Measurements from ENCODE around the gene CCDC112.

CCDC112 gene

DNA sequence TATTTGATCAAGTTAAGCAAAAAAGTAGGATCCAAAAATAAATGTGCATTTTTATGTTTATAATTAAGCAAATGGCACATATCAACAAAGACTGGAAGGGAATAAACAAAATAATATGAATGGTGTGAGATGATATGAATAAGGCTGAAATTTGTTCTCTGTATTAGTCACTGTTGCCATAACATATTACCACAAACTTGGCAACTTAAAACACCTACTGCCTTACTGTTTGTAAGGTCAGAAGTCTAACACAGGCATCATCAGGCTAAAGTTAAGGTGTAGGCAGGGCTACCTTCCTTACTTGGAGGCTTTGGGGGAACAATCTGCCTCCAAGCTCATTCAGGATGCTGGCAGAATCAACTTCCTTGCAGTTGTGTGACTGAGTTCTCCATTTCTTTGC lies 53.0 kb downstream of the CCDC112 start:
- H3K27ac ChIP-seq (ENCODE audit: low read length) = no peak overlapping the region
- 0 out of 2 replicates have a peak, but pooled peaks cover 2% of the 10 kb centered on the region for H3F3A ChIP-seq (ENCODE audit: insufficient read depth, low read length)
- H3K4me3 ChIP-seq (ENCODE audit: low read length) = no peak overlapping the region
- no peak for DNase-seq
- H3K4me1 ChIP-seq (ENCODE audit: low read length) = no peaks in the 10 kb centered on the region
- H2AFZ ChIP-seq (ENCODE audit: low read length) = no peak overlapping the region
- H3K9ac ChIP-seq (ENCODE audit: low read length) = no peak overlapping the region
- H4K20me1 ChIP-seq (ENCODE audit: insufficient read depth, low read length) = no peaks in the 10 kb centered on the region; the same call in 1 of the 2 replicates
- no peak for TF ChIP-seq CTCF (IDR thresholded peaks at IDR 0.05; ENCODE audit: low read length)
- no peak for TF ChIP-seq EZH2phosphoT487 (IDR thresholded peaks at IDR 0.05; ENCODE audit: low read length)
- no peak for TF ChIP-seq EZH2 (optimal IDR thresholded peaks at IDR 0.05; ENCODE audit: low read depth, low read length)
- no peak overlapping the region for H3K4me2 ChIP-seq (ENCODE audit: low read depth, low read length)
- 0 out of 2 replicates have a peak, but pooled peaks cover 9% of the 10 kb centered on the region for H3K36me3 ChIP-seq (replicated peaks; ENCODE audit: insufficient read depth, low read length)
- H3K9me3 ChIP-seq (replicated peaks; ENCODE audit: insufficient read depth, low read length) = no peaks in the 10 kb centered on the region
- H3K27me3 ChIP-seq (replicated peaks; ENCODE audit: insufficient read depth, low read length) = no peaks in the 10 kb centered on the region
- H3K79me2 ChIP-seq (ENCODE audit: low read length) = peaks cover 36% of the 10 kb centered on the region
- no peaks in the 10 kb centered on the region for H3K9me2 ChIP-seq (replicated peaks; ENCODE audit: insufficient read depth, low read length)

DNA sequence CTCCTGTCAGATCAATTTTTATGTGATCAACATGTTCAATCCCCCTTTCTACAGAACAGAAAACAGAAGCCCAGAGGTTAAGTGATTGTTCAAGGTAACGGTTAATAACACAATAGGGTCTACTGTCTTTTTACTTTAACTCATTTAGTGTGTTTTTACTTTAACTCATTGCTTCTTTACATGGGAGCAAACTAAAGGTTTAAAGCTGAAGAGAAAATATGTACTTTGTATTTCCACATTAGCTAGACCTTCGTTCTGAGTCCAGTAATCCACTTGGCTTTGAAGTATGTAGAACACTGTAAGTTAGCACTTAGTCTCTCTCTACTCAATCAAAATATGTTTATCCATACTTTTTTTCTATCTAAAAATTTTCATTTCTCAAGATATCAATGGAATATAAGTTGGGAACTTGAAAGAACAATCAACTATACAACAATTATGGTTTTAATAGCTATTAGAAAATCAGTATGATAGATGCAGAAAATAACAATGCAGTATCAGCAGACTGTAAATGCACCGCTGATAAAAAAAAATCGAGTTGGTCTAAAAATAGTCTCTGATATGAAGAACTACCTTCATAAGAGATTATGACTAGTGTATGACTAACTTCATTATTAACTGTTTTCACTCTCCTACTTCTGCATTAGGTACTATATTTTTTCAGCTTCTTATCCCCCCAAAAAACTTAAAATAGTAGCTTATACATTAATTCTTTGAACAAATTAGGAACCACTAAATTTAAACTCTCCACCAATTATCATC lies 54.4 kb downstream of the CCDC112 start:
- Histone ChIP-seq H3K4me2 (ENCODE audit: low read depth, low read length) (no peak overlapping the region), H3K27me3 (replicated peaks; ENCODE audit: insufficient read depth, low read length) (no peaks in the 10 kb centered on the region), H3K9me3 (replicated peaks; ENCODE audit: insufficient read depth, low read length) (no peaks in the 10 kb centered on the region), H3K27ac (ENCODE audit: low read length) (no peak overlapping the region), H3K4me1 (ENCODE audit: low read length) (no peaks in the 10 kb centered on the region), H2AFZ (ENCODE audit: low read length) (no peak overlapping the region), H3F3A (ENCODE audit: insufficient read depth, low read length) (no peaks in the 10 kb centered on the region; the same call in 1 of the 2 replicates), H3K79me2 (ENCODE audit: low read length) (peaks cover 31% of the 10 kb centered on the region), H3K9me2 (replicated peaks; ENCODE audit: insufficient read depth, low read length) (no peaks in the 10 kb centered on the region), H3K4me3 (ENCODE audit: low read length) (no peak overlapping the region), H3K36me3 (replicated peaks; ENCODE audit: insufficient read depth, low read length) (0 out of 2 replicates have a peak, but pooled peaks cover 7% of the 10 kb centered on the region), H3K9ac (ENCODE audit: low read length) (no peak overlapping the region), H4K20me1 (ENCODE audit: insufficient read depth, low read length) (no peaks in the 10 kb centered on the region)
- DNase-seq = no peak
- TF ChIP-seq EZH2 (optimal IDR thresholded peaks at IDR 0.05; ENCODE audit: low read depth, low read length) = no peak
- TF ChIP-seq CTCF (IDR thresholded peaks at IDR 0.05; ENCODE audit: low read length) = no peak
- TF ChIP-seq EZH2phosphoT487 (IDR thresholded peaks at IDR 0.05; ENCODE audit: low read length) = no peak

GRCh38 chr5:115237066-115237465 lies 59.4 kb downstream of the CCDC112 start:
- TF ChIP-seq CTCF (IDR thresholded peaks at IDR 0.05; ENCODE audit: low read length) (no peak), EZH2 (optimal IDR thresholded peaks at IDR 0.05; ENCODE audit: low read depth, low read length) (no peak), EZH2phosphoT487 (IDR thresholded peaks at IDR 0.05; ENCODE audit: low read length) (no peak)
- Histone ChIP-seq H3K36me3 (replicated peaks; ENCODE audit: insufficient read depth, low read length) (0 out of 2 replicates have a peak, but pooled peaks cover 7% of the 10 kb centered on the region), H4K20me1 (ENCODE audit: insufficient read depth, low read length) (no peaks in the 10 kb centered on the region), H3K9me3 (replicated peaks; ENCODE audit: insufficient read depth, low read length) (no peaks in the 10 kb centered on the region), H3K4me1 (ENCODE audit: low read length) (no peaks in the 10 kb centered on the region), H2AFZ (ENCODE audit: low read length) (no peak overlapping the region), H3K27me3 (replicated peaks; ENCODE audit: insufficient read depth, low read length) (no peaks in the 10 kb centered on the region), H3K79me2 (ENCODE audit: low read length) (peaks cover 11% of the 10 kb centered on the region), H3K4me3 (ENCODE audit: low read length) (no peak overlapping the region), H3F3A (ENCODE audit: insufficient read depth, low read length) (no peaks in the 10 kb centered on the region; the same call in 1 of the 2 replicates), H3K9me2 (replicated peaks; ENCODE audit: insufficient read depth, low read length) (no peaks in the 10 kb centered on the region), H3K9ac (ENCODE audit: low read length) (no peak overlapping the region), H3K27ac (ENCODE audit: low read length) (no peak overlapping the region), H3K4me2 (ENCODE audit: low read depth, low read length) (no peak overlapping the region)
- DNase-seq = no peak

Measured in MM.1S (cell line).